ENCODE measurements around the gene TMEFF2.

The TMEFF2 gene

GRCh38 chr2:191957996-191958860 lies 236.5 kb downstream of the TMEFF2 start:
- no peak for DNase-seq

GRCh38 chr2:191954451-191954850 lies 240.3 kb downstream of the TMEFF2 start:
- DNase-seq = no peak

- DNase-seq = no peak
Observed at GRCh38 chr2:191952515-191953270, 242.0 kb downstream of the TMEFF2 start.

GRCh38 chr2:191951832-191952231 lies 242.9 kb downstream of the TMEFF2 start:
- no peak for DNase-seq

- DNase-seq = no peak
Observed at GRCh38 chr2:191951376-191951775, 243.4 kb downstream of the TMEFF2 start.

- DNase-seq = no peak
Observed at GRCh38 chr2:191950132-191950874, 244.4 kb downstream of the TMEFF2 start.

- DNase-seq = no peak
Observed at GRCh38 chr2:191947235-191947634, 247.5 kb downstream of the TMEFF2 start.

- no peak for DNase-seq
Observed at GRCh38 chr2:191946471-191947182, 248.1 kb downstream of the TMEFF2 start.

GRCh38 chr2:191945623-191946022 lies 249.1 kb downstream of the TMEFF2 start:
- no peak for DNase-seq

- no peak for DNase-seq
Observed at GRCh38 chr2:191942739-191943103, 252.0 kb downstream of the TMEFF2 start.

- no peak for DNase-seq
Observed at GRCh38 chr2:191942090-191942738, 252.5 kb downstream of the TMEFF2 start.

GRCh38 chr2:191941376-191941929 lies 253.3 kb downstream of the TMEFF2 start:
- DNase-seq = no peak

GRCh38 chr2:191938779-191939178 lies 256.0 kb downstream of the TMEFF2 start:
- DNase-seq = no peak

- DNase-seq = no peak
Observed at GRCh38 chr2:191936882-191937405, 257.8 kb downstream of the TMEFF2 start.

- no peak for DNase-seq
Observed at GRCh38 chr2:191935247-191935646, 259.5 kb downstream of the TMEFF2 start.

- no peak for DNase-seq
Observed at GRCh38 chr2:191933307-191934105, 261.2 kb downstream of the TMEFF2 start.

GRCh38 chr2:191932286-191932685 lies 262.4 kb downstream of the TMEFF2 start:
- no peak for DNase-seq

- DNase-seq = no peak
Observed at GRCh38 chr2:191931329-191931728, 263.4 kb downstream of the TMEFF2 start.

GRCh38 chr2:191930205-191930604 lies 264.5 kb downstream of the TMEFF2 start:
- DNase-seq = no peak

GRCh38 chr2:191929288-191929687 lies 265.4 kb downstream of the TMEFF2 start:
- DNase-seq = no peak

- no peak for DNase-seq
Observed at GRCh38 chr2:191927991-191928390, 266.7 kb downstream of the TMEFF2 start.
